Activated CD4-positive, alpha-beta T cell treated with anti-CD3 and anti-CD28 coated beads for 1 hour (primary cell): Measurements from ENCODE around the gene CHRM5.
A peak's percentile ranks its signal among the peaks of the same experiment; 100 is the strongest.
"Not testable (repeated sequence)": the region's sequence is repeated elsewhere in the genome, so short reads cannot be mapped to it uniquely, and the experiment has no call there.

Source experiments
- DNase-seq: peaks from one replicate; pipeline ENCODE4 v3.0.0-alpha.2; 2020

Gene CHRM5

GRCh38 chr15:33988384-33988783 lies 20.1 kb downstream of the CHRM5 start:
- no peak for DNase-seq

- DNase-seq, result no peak
Observed at GRCh38 chr15:33994005-33994615, 25.8 kb downstream of the CHRM5 start.

- not testable (repeated sequence) for DNase-seq
Observed at GRCh38 chr15:33995666-33996065, 27.4 kb downstream of the CHRM5 start.

- no peak for DNase-seq
Observed at GRCh38 chr15:34001536-34001935, 33.2 kb downstream of the CHRM5 start.

- no peak for DNase-seq
Observed at GRCh38 chr15:34006381-34006780, 38.1 kb downstream of the CHRM5 start.

GRCh38 chr15:34009656-34010055 lies 41.4 kb downstream of the CHRM5 start:
- DNase-seq, result no peak

- no peak for DNase-seq
Observed at GRCh38 chr15:34010921-34011320, 42.6 kb downstream of the CHRM5 start.

GRCh38 chr15:34011481-34011880 lies 43.2 kb downstream of the CHRM5 start:
- no peak for DNase-seq

- DNase-seq, result no peak
Observed at GRCh38 chr15:34012461-34013028, 44.2 kb downstream of the CHRM5 start.

- no peak for DNase-seq
Observed at GRCh38 chr15:34013746-34014145, 45.4 kb downstream of the CHRM5 start.

GRCh38 chr15:34014556-34014955 lies 46.3 kb downstream of the CHRM5 start:
- DNase-seq, result no peak

- no peak for DNase-seq
Observed at GRCh38 chr15:34018021-34018645, 49.8 kb downstream of the CHRM5 start.

GRCh38 chr15:34018738-34019137 lies 50.4 kb downstream of the CHRM5 start:
- DNase-seq, result not testable (repeated sequence)

GRCh38 chr15:34019369-34019990 lies 51.2 kb downstream of the CHRM5 start:
- DNase-seq, result no peak

- no peak for DNase-seq
Observed at GRCh38 chr15:34023907-34024306, 55.6 kb downstream of the CHRM5 start.

GRCh38 chr15:34025252-34025651 lies 57.0 kb downstream of the CHRM5 start:
- no peak for DNase-seq

GRCh38 chr15:34027606-34028005 lies 59.3 kb downstream of the CHRM5 start:
- no peak for DNase-seq

- no peak for DNase-seq
Observed at GRCh38 chr15:34031987-34032760, 63.9 kb downstream of the CHRM5 start.

- peak; percentile 63 for DNase-seq
Observed at GRCh38 chr15:34038023-34038870, 70.0 kb downstream of the CHRM5 start.

GRCh38 chr15:34038871-34039789 lies 70.8 kb downstream of the CHRM5 start, which contains the start of gene AVEN:
AVEN (minus strand) TSS chr15:34039204; CDS start chr15:34039046, 158 bp downstream.
- peak; percentile 41 for DNase-seq

- DNase-seq, result no peak
Observed at GRCh38 chr15:34039790-34040113, 71.5 kb downstream of the CHRM5 start.
